ENCODE measurements around the gene DENND4C.
"Not testable (repeated sequence)": the region's sequence is repeated elsewhere in the genome, so short reads cannot be mapped to it uniquely, and the experiment has no call there.

Gene DENND4C

DNA sequence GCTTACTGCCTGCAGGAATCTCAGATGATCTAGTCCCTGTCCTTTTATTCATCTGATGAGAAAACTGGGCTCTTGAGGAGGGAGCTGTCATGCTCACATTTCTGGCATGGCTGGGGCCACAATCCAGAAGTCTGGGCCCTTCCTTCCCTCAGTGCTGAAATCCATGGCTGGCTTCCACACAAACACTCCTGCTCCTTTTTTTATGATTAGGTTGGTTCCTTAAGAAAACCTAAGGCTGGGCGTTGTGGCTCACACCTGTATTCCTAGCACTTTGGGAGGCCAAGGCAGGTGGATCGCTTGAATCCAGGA lies 179.7 kb downstream of the DENND4C start:
- no peak for DNase-seq (ENCODE audit: low read depth in 2 of 2)

DNA sequence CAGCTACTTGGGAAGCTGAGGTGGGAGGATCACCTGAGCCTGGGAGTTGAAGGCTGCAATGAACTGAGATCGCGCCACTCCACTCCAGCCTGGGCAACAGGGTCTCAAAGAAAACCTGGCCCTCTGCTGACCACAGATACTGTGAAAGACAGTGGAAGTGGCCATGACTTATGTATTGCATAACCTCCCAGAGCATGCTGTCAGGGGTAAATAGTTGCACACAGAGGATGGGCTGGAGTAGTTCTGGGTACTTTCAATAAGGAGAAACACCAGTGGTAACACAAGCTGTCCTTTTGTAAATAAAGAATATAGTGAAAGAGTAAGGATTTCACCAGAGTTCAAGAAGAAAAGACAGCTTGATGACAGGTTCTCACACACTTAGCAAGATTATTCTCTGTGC lies 180.1 kb downstream of the DENND4C start:
- no peak for DNase-seq (ENCODE audit: low read depth in 2 of 2)

- no peak for DNase-seq (ENCODE audit: low read depth in 2 of 2)
Observed at GRCh38 chr9:19411316-19411715, 180.8 kb downstream of the DENND4C start.

DNA sequence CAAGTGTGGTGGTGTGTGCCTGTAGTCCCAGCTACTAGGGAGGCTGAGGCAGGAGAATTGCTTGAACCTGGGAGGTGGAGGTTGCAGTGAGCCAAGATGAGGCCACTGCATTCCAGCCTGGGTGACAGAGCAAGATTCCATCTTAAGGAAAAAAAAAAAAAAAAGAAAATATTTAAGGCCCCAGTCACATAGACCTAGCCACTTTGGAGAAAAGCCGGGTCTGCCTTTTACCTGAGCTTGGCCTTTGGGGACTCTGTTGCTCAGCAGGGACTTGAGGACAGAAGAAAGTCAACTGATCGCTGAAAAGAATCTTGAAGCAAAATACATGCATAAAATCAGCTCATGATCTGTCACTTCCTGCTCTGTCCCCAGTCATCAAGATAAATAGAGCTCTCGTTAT lies 183.0 kb downstream of the DENND4C start:
- not testable (repeated sequence) for DNase-seq (ENCODE audit: low read depth in 2 of 2)

DNA sequence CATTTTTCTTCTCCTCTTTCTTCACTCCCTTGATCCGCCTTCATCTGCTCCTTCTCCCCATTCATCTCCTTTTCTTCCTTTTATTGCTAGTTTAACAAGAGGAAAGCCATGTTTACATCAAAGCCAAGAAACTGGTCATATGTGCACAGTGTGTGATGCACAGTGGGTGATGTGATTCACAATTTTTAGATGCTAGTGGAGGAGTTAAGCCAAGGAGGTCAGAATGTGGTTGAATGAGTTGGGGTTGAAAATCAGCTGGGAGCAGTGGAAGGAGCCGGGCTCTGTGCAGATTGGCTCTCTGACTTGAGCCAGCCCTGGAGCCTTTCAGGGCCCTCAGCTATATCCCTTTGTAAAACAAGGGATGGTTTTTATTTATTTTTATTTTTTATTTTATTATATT lies 185.7 kb downstream of the DENND4C start:
- no peak for DNase-seq (ENCODE audit: low read depth in 2 of 2)

GRCh38 chr9:19420877-19421276 lies 190.4 kb downstream of the DENND4C start:
- no peak for DNase-seq (ENCODE audit: low read depth in 2 of 2)
